ENCODE data around the gene SFXN3.

SFXN3 gene

DNA sequence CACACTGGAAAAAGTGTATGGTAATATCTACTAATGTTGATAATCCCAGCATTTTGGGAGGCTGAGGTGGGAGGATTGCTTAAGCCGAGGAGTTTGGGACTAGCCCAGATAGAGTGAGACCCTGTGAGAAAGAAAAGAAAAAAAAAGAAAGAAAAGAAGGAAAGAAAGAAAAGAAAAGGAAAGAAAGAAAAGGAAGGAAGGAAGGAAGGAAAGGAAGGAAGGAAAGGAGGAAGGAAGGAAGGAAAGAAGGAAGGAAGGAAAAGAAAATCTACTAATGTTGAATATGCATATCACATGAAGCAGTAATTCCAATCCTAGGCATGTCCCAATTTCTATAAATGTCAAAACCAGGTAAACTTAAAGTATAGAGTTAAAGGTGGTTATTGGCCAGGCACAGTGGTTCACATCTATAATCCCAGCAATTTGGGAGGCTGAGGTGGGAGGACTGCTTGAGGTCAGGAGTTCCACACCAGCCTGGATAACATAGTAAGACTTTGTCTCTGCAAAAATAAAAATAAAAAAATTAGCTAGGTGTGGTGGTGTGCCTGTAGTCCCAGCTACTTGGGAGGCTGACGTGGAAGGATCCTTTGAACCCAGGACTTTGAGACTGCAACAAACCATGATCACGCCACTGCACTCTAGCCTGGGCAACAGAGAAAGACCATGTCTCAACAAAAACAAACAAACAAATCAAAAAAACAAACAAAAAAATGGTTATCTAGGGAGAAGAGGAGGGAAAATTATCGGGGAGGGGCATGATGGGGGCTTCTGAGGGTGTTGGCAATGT is 25.5 kb downstream of the SFXN3 start:
- DNase-seq (ENCODE audit: low read depth, low spot score) = no peak

DNA sequence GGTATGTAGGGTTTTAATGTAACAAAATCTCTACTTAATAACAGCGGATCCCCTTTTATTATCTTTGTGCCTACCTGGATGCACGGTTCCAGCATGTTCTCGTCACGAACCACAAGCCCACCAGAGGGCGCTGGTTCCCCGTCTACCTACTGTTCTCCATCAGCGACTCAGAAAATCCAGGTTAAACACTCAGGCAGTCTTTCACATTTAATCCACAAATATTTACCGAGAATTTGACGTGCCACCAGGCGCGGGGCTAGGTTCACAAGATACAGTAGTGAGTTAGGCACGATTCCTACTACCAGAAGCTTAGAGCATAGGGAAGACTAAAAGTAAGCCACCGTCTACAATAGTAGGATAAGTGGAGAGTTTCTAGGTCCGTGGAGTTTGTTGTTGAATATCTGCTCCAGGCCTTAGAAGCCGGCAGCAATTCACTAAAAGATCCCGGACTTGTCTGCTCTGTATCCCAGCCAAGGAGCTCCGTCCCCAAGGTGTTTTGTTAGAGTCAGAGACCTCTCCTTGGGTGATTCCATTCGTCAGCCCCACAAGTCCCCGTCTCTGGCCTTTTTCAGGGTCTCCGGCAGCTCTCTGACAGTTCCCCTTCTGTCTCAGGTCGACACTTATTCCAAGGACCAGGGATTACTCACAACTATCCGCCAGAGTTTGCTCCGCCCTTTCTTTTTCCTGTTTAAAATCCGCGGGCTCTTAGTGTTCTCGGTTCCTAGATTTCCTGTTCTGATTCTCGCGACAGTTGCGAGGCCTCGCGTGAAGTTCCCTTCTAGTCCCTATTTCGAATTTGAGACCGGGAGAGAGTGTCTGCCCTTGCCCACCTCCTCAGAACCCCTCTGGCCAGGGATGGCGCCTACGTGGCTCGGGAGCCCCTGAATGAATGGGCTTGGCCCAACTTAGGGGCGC is 29.3 kb downstream of the SFXN3 start:
- DNase-seq (ENCODE audit: low read depth, low spot score) = peak; percentile 72

DNA sequence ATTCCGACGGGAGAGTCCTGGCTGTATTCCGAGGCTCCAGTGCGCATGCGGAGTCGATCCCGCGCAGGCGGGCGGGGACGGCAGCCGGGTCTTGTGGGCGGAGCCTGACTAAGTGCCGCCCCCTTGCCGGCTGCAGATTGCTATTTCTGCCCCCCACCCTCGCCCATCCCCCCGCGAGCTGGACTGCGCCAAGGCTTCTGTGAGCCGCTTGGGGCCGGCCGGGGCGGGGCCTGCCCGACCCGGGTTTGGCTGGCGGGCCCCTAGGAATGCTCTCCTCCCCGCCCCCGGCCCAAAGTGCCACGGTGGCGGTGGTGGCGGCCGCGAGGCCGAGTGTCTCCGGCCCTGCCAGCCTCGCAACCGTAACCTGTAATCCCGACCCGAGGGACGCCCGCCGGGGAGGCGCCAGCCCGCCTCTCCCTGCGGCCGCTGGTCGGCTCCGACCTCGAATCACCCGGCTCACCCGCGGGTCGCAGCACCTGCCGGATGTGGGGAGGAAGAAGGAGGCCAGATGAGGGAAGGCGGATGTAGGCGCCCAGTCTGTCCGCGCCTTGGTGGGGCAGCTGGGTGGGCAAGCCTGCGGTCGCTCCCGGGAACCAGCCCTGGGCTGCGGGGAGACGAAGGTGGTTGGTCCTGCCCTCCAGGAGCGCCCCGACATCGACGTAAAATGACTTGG is 30.1 kb downstream of the SFXN3 start:
- no peak for DNase-seq (ENCODE audit: low read depth, low spot score)

DNA sequence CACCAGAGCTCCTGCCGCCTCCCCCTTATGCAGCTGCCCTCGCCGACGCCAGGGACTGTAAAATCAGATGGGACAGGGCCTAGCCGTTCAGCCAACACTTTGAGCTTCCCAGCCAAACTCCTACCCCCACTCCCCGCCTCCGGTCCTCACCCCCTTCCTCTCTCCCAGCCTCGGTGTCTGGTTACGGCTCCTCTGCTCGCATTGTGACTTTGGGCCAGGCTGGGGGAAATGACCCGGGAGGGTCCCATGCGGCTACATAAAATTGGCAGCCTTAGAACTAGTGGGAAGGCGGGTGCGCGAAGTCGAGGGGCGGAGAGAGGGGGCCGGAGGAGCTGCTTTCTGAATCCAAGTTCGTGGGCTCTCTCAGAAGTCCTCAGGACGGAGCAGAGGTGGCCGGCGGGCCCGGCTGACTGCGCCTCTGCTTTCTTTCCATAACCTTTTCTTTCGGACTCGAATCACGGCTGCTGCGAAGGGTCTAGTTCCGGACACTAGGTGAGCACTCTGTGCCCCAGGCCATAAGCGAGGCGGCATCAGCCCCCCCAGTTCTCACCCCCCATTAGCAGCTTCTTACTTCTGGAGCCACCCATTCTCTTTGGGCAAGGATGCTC is 30.7 kb downstream of the SFXN3 start, which contains the start of gene KAZALD1:
Gene KAZALD1, plus strand, starts transcription at position 366 of the 608 bp plus-strand sequence. CDS start 604 bp downstream, outside the sequence.
- no peak for DNase-seq (ENCODE audit: low read depth, low spot score)

- DNase-seq (ENCODE audit: low read depth, low spot score) = no peak
These were observed 31.4 kb downstream of the SFXN3 start for GRCh38 chr10:101062232-101063049.

GRCh38 chr10:101063050-101063525 is 32.1 kb downstream of the SFXN3 start:
- no peak for DNase-seq (ENCODE audit: low read depth, low spot score)

- DNase-seq (ENCODE audit: low read depth, low spot score) = no peak
These were observed 32.7 kb downstream of the SFXN3 start for GRCh38 chr10:101063548-101064414.

- DNase-seq (ENCODE audit: low read depth, low spot score) = no peak
These were observed 33.5 kb downstream of the SFXN3 start for GRCh38 chr10:101064415-101065030.

DNA sequence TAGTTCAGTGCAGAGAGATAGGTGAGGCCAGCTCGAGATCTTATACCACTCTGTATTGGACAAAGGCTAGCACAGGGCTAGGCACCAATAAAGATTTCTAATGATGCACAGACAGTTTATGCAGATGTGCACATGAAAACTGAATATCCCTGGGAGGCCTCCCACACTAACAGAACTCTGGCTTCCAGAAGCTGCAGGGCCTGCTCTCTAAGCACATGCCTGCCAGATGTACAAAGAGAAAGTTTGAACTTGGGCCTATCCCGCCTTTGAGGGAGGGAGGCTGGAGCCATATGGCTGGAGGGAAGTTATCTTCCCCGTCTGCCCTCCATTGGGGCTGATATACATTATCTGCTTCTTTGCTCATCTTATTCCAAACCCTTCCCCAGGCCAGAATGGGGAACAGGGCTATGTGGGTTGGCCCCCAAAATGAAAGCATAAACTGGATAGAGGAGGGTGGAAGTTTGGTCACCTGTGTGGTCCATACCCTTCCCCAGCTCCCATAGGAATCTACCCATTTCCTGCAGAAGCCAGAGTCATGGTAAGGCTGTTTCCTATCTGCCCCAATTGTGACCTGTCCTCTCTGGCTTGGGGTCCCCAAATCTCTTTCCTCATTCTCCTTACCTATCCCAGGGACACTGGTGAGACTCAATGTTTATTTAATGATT is 34.6 kb downstream of the SFXN3 start:
- no peak for DNase-seq (ENCODE audit: low read depth, low spot score)

GRCh38 chr10:101066146-101066895 is 35.3 kb downstream of the SFXN3 start:
- DNase-seq (ENCODE audit: low read depth, low spot score) = no peak

DNA sequence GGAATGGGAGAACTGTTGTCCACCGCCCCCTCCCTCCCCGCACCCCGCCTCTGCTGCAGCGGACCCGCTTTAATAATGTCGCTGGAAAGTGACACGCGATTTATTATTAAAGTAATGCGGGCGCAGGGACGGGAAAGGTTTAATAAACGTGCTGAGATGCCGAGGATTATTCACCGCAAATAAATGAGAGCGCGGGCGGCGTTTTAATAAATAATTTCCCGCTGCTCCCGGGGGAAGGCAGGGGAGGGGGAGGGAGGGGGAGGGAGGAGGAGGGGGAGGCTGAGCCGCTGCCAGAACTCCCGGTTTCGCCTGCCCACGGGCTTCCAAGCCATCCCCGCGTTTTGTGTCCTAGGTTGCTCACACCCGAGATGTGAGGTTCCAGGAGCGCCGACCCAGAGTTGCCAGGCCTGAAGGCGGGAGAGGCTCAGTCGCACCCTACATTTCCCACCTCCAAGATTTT is 35.9 kb downstream of the SFXN3 start:
- no peak for DNase-seq (ENCODE audit: low read depth, low spot score)

- peak; percentile 44 for DNase-seq (ENCODE audit: low read depth, low spot score)
These were observed 36.5 kb downstream of the SFXN3 start for GRCh38 chr10:101067356-101068083.

DNA sequence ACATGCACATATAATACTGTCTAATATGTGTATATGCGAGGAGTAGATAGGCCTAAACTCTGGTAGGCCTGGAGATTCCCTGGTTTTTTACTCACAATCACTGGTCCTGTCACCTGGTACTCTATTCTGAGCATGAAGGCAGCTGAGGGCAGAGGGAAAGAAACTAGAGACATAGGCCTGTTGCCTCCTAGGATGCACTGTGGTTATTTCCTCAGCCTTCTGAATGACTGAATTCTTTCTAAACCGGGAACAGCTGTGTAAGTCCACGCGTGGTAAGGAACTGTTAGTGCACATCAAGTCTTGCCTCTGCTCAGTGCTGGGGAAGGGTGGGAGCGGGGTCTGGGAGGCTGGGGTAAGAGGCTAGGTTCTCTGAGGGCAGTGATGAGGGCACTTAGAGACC is 38.4 kb downstream of the SFXN3 start:
- DNase-seq (ENCODE audit: low read depth, low spot score) = no peak

GRCh38 chr10:101070098-101070497 is 39.1 kb downstream of the SFXN3 start:
- DNase-seq (ENCODE audit: low read depth, low spot score) = no peak

GRCh38 chr10:101071267-101071884 is 40.3 kb downstream of the SFXN3 start:
- DNase-seq (ENCODE audit: low read depth, low spot score) = no peak

DNA sequence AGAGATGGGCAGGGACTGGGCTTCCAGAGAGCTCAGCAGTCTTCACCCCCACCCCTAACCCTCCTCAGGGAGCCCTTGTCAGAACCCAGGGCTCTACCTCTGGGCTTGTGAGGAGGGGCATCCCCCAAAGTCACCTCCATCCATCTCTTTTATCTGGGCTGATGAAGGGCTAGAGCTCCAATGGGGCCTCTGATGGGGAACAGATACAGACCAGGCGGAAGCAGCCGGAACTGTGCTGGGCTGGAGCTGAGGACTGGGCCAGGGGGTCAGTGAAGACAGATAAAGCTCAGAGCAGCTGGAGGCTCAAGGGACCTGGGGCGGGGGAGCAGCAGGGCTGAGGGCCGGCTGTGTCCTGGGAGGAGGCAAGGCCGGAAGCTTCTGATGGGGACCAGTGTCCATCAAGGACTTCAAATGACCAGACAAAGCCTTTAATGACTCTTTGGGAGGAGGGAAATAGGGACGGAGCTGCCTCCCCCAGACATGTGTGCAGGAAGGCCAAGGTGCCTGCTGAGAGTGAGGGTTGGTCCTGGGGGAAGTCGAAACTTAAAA is 40.9 kb downstream of the SFXN3 start:
- DNase-seq (ENCODE audit: low read depth, low spot score) = no peak

Data from brain pericyte (primary cell).